Fibroblast of pulmonary artery (primary cell): ENCODE data around the gene KLF8.

Experiments
- DNase-seq: peaks from one replicate; pipeline ENCODE4 v3.0.0-alpha.2; 2010; ENCODE audit warnings: low read depth
- H3K4me3 ChIP-seq: replicated peaks from 2 replicates; pipeline ENCODE4 v1.5.1; 2011; ENCODE audit warnings: low read depth, mild to moderate bottlenecking, control low read depth, low read length, moderate library complexity
- CTCF ChIP-seq: IDR thresholded peaks from 2 replicates; pipeline ENCODE4 v1.5.1; 2011; ENCODE audit warnings: mild to moderate bottlenecking, control low read depth, low read length, inconsistent platforms; ENCODE audit errors: missing control alignments

Gene KLF8

DNA sequence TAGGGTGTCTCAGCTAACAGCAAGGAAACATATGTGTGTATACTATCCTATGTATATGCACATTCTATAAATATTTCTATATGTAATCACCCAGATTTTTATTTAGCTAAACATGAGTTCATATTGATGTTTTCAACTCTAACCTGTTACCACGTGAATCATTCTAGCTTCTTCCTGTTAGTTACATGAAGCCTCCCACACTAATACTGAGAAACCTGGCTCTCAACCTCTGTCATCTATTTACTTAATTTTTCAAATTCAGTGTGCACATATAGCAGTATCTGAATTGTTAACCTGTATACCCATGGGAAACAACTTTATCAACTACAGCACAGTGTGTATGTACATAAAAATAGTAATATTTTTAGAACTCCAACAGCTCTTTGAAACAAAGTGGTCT lies 57.3 kb downstream of the KLF8 start:
- TF ChIP-seq CTCF: no peak
- DNase-seq: no peak
- H3K4me3 ChIP-seq: no peak overlapping the region

DNA sequence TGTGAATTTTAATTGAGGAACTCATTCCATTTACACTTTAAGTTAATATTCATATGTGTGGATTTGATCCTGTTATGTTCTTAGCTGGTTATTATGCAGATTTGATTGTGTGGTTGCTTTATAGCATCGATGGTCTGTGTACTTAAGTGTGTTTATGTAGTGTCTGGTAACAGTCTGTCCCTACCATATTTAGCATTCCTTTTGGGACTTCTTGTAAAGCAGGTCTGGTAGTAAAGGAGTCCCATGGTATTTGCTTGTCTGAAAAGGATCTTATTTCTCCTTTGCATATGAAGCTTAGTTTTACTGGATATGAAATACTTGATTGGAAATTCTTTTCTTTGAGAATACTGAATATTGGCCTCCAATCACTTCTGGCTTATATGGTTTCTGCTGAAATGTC lies 76.6 kb downstream of the KLF8 start:
- no peak overlapping the region for H3K4me3 ChIP-seq
- no peak for TF ChIP-seq CTCF
- DNase-seq: no peak

DNA sequence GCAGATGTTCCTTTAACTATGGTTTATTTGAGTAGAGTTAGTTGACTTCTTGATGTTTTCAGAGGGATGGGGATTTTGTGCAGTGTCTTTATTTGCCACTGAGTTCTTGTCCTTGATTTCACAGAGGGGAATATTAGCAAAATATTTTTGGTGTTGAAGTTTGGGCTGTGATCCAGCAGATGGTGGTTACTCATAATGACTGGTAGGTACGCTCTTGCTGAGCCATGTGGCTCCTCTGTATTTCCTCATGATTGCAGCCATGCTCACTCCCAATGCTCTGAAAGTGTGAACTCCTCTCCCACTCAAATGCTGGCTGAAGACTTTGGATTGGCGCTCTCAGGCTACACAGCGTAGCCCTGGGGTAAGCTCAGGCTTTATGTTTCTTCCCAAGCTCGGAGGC lies 77.7 kb downstream of the KLF8 start:
- DNase-seq: no peak
- no peak overlapping the region for H3K4me3 ChIP-seq
- TF ChIP-seq CTCF: no peak

DNA sequence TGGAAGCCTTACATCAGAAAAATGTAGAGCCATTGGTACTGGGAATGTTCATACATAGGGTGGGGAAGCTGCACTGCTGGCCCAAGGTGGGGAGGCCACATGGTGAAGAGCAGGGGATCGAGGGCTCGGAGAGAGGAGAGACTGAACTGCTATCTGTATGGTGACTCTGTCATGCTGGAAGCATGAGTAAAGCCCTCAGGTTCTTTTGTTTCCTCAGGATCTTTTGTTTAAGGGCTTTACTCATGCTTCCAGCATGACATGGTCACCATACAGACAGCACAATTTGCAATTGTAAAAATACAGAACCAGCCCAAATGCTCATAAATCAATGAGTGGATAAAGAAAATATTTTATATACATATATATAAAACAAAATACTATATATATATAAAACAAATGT lies 78.4 kb downstream of the KLF8 start:
- no peak overlapping the region for H3K4me3 ChIP-seq
- no peak for DNase-seq
- no peak for TF ChIP-seq CTCF

- H3K4me3 ChIP-seq: no peak overlapping the region
- no peak for TF ChIP-seq CTCF
- DNase-seq: no peak
Measured at GRCh38 chrX:56313308-56313707, 81.2 kb downstream of the KLF8 start.

GRCh38 chrX:56314334-56314733 lies 82.2 kb downstream of the KLF8 start:
- DNase-seq: no peak
- TF ChIP-seq CTCF: no peak
- H3K4me3 ChIP-seq: no peak overlapping the region

GRCh38 chrX:56318076-56318475 lies 85.9 kb downstream of the KLF8 start:
- DNase-seq: no peak
- no peak overlapping the region for H3K4me3 ChIP-seq
- no peak for TF ChIP-seq CTCF
